Measurements from ENCODE around the gene LDOC1.
"Not testable (repeated sequence)": the region's sequence is repeated elsewhere in the genome, so short reads cannot be mapped to it uniquely, and the experiment has no call there.

LDOC1 gene

GRCh38 chrX:141176586-141177451 is at the start of gene LDOC1:
Gene LDOC1, minus strand, starts transcription at chrX:141177129. Its CDS starts 108 bp downstream, at chrX:141177021.
- DNase-seq, result peak in 56 of 58 donors; percentile 15 to 86 (median 70)

- no peak for DNase-seq
Observed at GRCh38 chrX:141221611-141222010, 44.7 kb upstream of the LDOC1 start.

GRCh38 chrX:141220342-141221008 is 43.5 kb upstream of the LDOC1 start:
- DNase-seq, result no peak

- no peak for DNase-seq
Observed at GRCh38 chrX:141214196-141214595, 37.3 kb upstream of the LDOC1 start.

GRCh38 chrX:141201962-141202361 is 25.0 kb upstream of the LDOC1 start:
- DNase-seq, result no peak

GRCh38 chrX:141188573-141188972 is 11.6 kb upstream of the LDOC1 start:
- not testable (repeated sequence) for DNase-seq

- DNase-seq, result peak in 2 of 58 donors; percentile 10 to 11
Observed at GRCh38 chrX:141185366-141185765, 8.4 kb upstream of the LDOC1 start.

- DNase-seq, result no peak
Observed at GRCh38 chrX:141183000-141183399, 6.1 kb upstream of the LDOC1 start.

- no peak for DNase-seq
Observed at GRCh38 chrX:141180851-141181250, 3.9 kb upstream of the LDOC1 start.

GRCh38 chrX:141175786-141176185 is 1.1 kb downstream of the LDOC1 start:
- DNase-seq, result peak in 1 of 58 donors; percentile 0

GRCh38 chrX:141164406-141164805 is 12.5 kb downstream of the LDOC1 start:
- no peak for DNase-seq

GRCh38 chrX:141158084-141158483 is 18.8 kb downstream of the LDOC1 start:
- no peak for DNase-seq

- DNase-seq, result not testable (repeated sequence)
Observed at GRCh38 chrX:141155231-141155630, 21.7 kb downstream of the LDOC1 start.

- DNase-seq, result no peak
Observed at GRCh38 chrX:141142946-141143345, 34.0 kb downstream of the LDOC1 start.

GRCh38 chrX:141133272-141133671 is 43.7 kb downstream of the LDOC1 start:
- DNase-seq, result no peak

- no peak for DNase-seq
Observed at GRCh38 chrX:141127146-141127545, 49.8 kb downstream of the LDOC1 start.
